NCI-H2227 (cell line): Measurements from ENCODE around the gene FBXL7.
"Not testable (repeated sequence)": the region's sequence is repeated elsewhere in the genome, so short reads cannot be mapped to it uniquely, and the experiment has no call there.

Source experiments
- DNase-seq: peaks from one replicate; lab custom pipeline; 2025; ENCODE audit not compliant: unreplicated experiment; lab: John Stamatoyannopoulos, UW

Gene FBXL7

GRCh38 chr5:15852217-15852616 lies 352.2 kb downstream of the FBXL7 start:
- no peak for DNase-seq

GRCh38 chr5:15852949-15853348 lies 353.0 kb downstream of the FBXL7 start:
- DNase-seq, result no peak

- no peak for DNase-seq
Observed at GRCh38 chr5:15858326-15858725, 358.3 kb downstream of the FBXL7 start.

GRCh38 chr5:15864536-15865215 lies 364.7 kb downstream of the FBXL7 start:
- DNase-seq, result no peak

GRCh38 chr5:15872259-15872658 lies 372.3 kb downstream of the FBXL7 start:
- not testable (repeated sequence) for DNase-seq

GRCh38 chr5:15877914-15878313 lies 377.9 kb downstream of the FBXL7 start:
- DNase-seq, result no peak

GRCh38 chr5:15880201-15880600 lies 380.2 kb downstream of the FBXL7 start:
- DNase-seq, result no peak

- DNase-seq, result no peak
Observed at GRCh38 chr5:15885156-15885555, 385.2 kb downstream of the FBXL7 start.

GRCh38 chr5:15886156-15886555 lies 386.2 kb downstream of the FBXL7 start:
- DNase-seq, result no peak

- DNase-seq, result no peak
Observed at GRCh38 chr5:15887093-15887492, 387.1 kb downstream of the FBXL7 start.

GRCh38 chr5:15889001-15889400 lies 389.0 kb downstream of the FBXL7 start:
- DNase-seq, result no peak

- no peak for DNase-seq
Observed at GRCh38 chr5:15893866-15894265, 393.9 kb downstream of the FBXL7 start.

GRCh38 chr5:15897656-15898055 lies 397.7 kb downstream of the FBXL7 start:
- DNase-seq, result no peak

- DNase-seq, result no peak
Observed at GRCh38 chr5:15898641-15899040, 398.7 kb downstream of the FBXL7 start.

GRCh38 chr5:15899481-15899880 lies 399.5 kb downstream of the FBXL7 start:
- no peak for DNase-seq

- no peak for DNase-seq
Observed at GRCh38 chr5:15901151-15901550, 401.2 kb downstream of the FBXL7 start.

- DNase-seq, result no peak
Observed at GRCh38 chr5:15902066-15902465, 402.1 kb downstream of the FBXL7 start.

GRCh38 chr5:15904899-15905830 lies 405.2 kb downstream of the FBXL7 start:
- DNase-seq, result no peak

- no peak for DNase-seq
Observed at GRCh38 chr5:15914638-15915037, 414.7 kb downstream of the FBXL7 start.

GRCh38 chr5:15926586-15926985 lies 426.6 kb downstream of the FBXL7 start:
- no peak for DNase-seq

- no peak for DNase-seq
Observed at GRCh38 chr5:15927710-15928380, 427.9 kb downstream of the FBXL7 start.
